Measurements from ENCODE around the gene SNED1. TPM values are rescaled to one million over a fixed set of nuclear protein-coding genes. Genes with fewer than 3 reads are reported as not detected.
A peak's percentile ranks its signal among the peaks of the same experiment; 100 is the strongest.

The SNED1 gene
- total RNA-seq, 4 donors from 2014 or later = 5.6 to 31.9 (median 13.2) TPM

GRCh38 chr2:241126201-241126611, 127.8 kb downstream of the SNED1 start:
- no peak for TF ChIP-seq POLR2A (IDR thresholded peaks at IDR 0.05)
- no peak for TF ChIP-seq CTCF (IDR thresholded peaks at IDR 0.05)
- no peak for TF ChIP-seq EP300 (IDR thresholded peaks at IDR 0.05)
- TF ChIP-seq POLR2AphosphoS5 (IDR thresholded peaks at IDR 0.05) = no peak
- Histone ChIP-seq H3K27ac (no peak overlapping the region), H3K36me3 (peaks cover 9% of the 10 kb centered on the region), H3K4me3 (no peak overlapping the region), H3K4me1 (peaks cover 5% of the 10 kb centered on the region), H3K27me3 (no peaks in the 10 kb centered on the region), H3K9me3 (no peaks in the 10 kb centered on the region)
- DNase-seq (ENCODE audit: low spot score in 2 of 2) = peak; percentile 48 to 64
- WGBS = 93% methylated on average over 8 of the region's 21 CpGs

GRCh38 chr2:241126771-241127202, 128.4 kb downstream of the SNED1 start:
- peak in 1 of 2 donors; percentile 47 for DNase-seq (ENCODE audit: low spot score in 2 of 2)
- peaks cover 9% of the 10 kb centered on the region for H3K36me3 ChIP-seq
- H3K4me1 ChIP-seq = peaks cover 5% of the 10 kb centered on the region
- no peak overlapping the region for H3K27ac ChIP-seq
- no peaks in the 10 kb centered on the region for H3K27me3 ChIP-seq
- TF ChIP-seq EP300 (IDR thresholded peaks at IDR 0.05) = no peak
- TF ChIP-seq CTCF (IDR thresholded peaks at IDR 0.05) = no peak
- no peak for TF ChIP-seq POLR2A (IDR thresholded peaks at IDR 0.05)
- no peak for TF ChIP-seq POLR2AphosphoS5 (IDR thresholded peaks at IDR 0.05)
- no peaks in the 10 kb centered on the region for H3K9me3 ChIP-seq
- H3K4me3 ChIP-seq = no peak overlapping the region
- WGBS = 90% methylated on average over 2 of the region's 18 CpGs

- Histone ChIP-seq H3K27ac (no peak overlapping the region), H3K36me3 (peaks cover 8% of the 10 kb centered on the region), H3K4me1 (peaks cover 5% of the 10 kb centered on the region), H3K4me3 (no peak overlapping the region), H3K9me3 (no peaks in the 10 kb centered on the region), H3K27me3 (no peaks in the 10 kb centered on the region)
- no peak for TF ChIP-seq POLR2AphosphoS5 (IDR thresholded peaks at IDR 0.05)
- no peak for TF ChIP-seq POLR2A (IDR thresholded peaks at IDR 0.05)
- no peak for TF ChIP-seq CTCF (IDR thresholded peaks at IDR 0.05)
- TF ChIP-seq EP300 (IDR thresholded peaks at IDR 0.05) = no peak
- DNase-seq (ENCODE audit: low spot score in 2 of 2) = peak in 1 of 2 donors; percentile 51
- 95% methylated on average over 8 of the region's 8 CpGs for WGBS
These were observed 129.8 kb downstream of the SNED1 start for GRCh38 chr2:241128266-241128665.

- Histone ChIP-seq H3K27me3 (no peaks in the 10 kb centered on the region), H3K36me3 (peaks cover 11% of the 10 kb centered on the region), H3K27ac (no peak overlapping the region), H3K9me3 (no peaks in the 10 kb centered on the region), H3K4me3 (no peak overlapping the region), H3K4me1 (peaks cover under 1% of the 10 kb centered on the region)
- peak; percentile 18 to 73 for DNase-seq (ENCODE audit: low spot score in 2 of 2)
- TF ChIP-seq POLR2A (IDR thresholded peaks at IDR 0.05) (no peak), CTCF (IDR thresholded peaks at IDR 0.05) (no peak), EP300 (IDR thresholded peaks at IDR 0.05) (no peak), POLR2AphosphoS5 (IDR thresholded peaks at IDR 0.05) (no peak)
- WGBS = 79% methylated on average over 8 of the region's 12 CpGs
These were observed 130.9 kb downstream of the SNED1 start for GRCh38 chr2:241129086-241129871.

- WGBS = 88% methylated on average over 16 of the region's 16 CpGs
- Histone ChIP-seq H3K9me3 (no peaks in the 10 kb centered on the region), H3K4me3 (no peak overlapping the region), H3K4me1 (no peaks in the 10 kb centered on the region), H3K27me3 (no peaks in the 10 kb centered on the region), H3K27ac (no peak overlapping the region), H3K36me3 (peaks cover 20% of the 10 kb centered on the region)
- TF ChIP-seq EP300 (IDR thresholded peaks at IDR 0.05) (no peak), POLR2A (IDR thresholded peaks at IDR 0.05) (no peak), CTCF (IDR thresholded peaks at IDR 0.05) (no peak), POLR2AphosphoS5 (IDR thresholded peaks at IDR 0.05) (no peak)
- DNase-seq (ENCODE audit: low spot score in 2 of 2) = peak in 1 of 2 donors; percentile 64
These were observed 131.9 kb downstream of the SNED1 start for GRCh38 chr2:241130316-241130715.

Measured in suprapubic skin (tissue), 4 donors.